ACC112 (cell line): ENCODE results near the gene GUCA1C.

Source experiments
- H2AFZ ChIP-seq: fragments of 200-600 bp; sonication (generic); one replicate; pipeline ENCODE4 v1.6.0; 2017; ENCODE audit warnings: antibody characterized with exemption, low read length; ENCODE audit not compliant: unreplicated experiment
- H3K27ac ChIP-seq: fragments of 200-600 bp; sonication (generic); 2 replicates; pipeline ENCODE4 v1.5.1; 2014; ENCODE audit warnings: low read depth, mild to moderate bottlenecking, antibody characterized with exemption, low read length, moderate library complexity
- H3K27me3 ChIP-seq: fragments of 200-600 bp; sonication (generic); 2 replicates; pipeline ENCODE4 v1.6.1; 2014; ENCODE audit warnings: mild to moderate bottlenecking, antibody characterized with exemption, low read length, moderate library complexity, mixed read lengths; ENCODE audit not compliant: insufficient read depth
- H3K36me3 ChIP-seq: fragments of 200-600 bp; sonication (generic); 2 replicates; pipeline ENCODE4 v1.6.1; 2016; ENCODE audit warnings: mild to moderate bottlenecking, antibody characterized with exemption, low read length, moderate library complexity, mixed read lengths; ENCODE audit not compliant: insufficient read depth
- H3K4me1 ChIP-seq: fragments of 200-600 bp; sonication (generic); one replicate; pipeline ENCODE4 v1.6.1; 2016; ENCODE audit warnings: low read length, mixed read lengths; ENCODE audit not compliant: insufficient read depth, unreplicated experiment, control insufficient read depth
- H3K4me3 ChIP-seq: fragments of 200-600 bp; sonication (generic); 2 replicates; pipeline ENCODE4 v1.5.1; 2014; ENCODE audit warnings: mild to moderate bottlenecking, low read depth, low read length
- H3K79me2 ChIP-seq: fragments of 200-600 bp; sonication (generic); one replicate; pipeline ENCODE4 v1.6.0; 2016; ENCODE audit warnings: low read length; ENCODE audit not compliant: control insufficient read depth, unreplicated experiment, insufficient read depth

The GUCA1C gene

DNA sequence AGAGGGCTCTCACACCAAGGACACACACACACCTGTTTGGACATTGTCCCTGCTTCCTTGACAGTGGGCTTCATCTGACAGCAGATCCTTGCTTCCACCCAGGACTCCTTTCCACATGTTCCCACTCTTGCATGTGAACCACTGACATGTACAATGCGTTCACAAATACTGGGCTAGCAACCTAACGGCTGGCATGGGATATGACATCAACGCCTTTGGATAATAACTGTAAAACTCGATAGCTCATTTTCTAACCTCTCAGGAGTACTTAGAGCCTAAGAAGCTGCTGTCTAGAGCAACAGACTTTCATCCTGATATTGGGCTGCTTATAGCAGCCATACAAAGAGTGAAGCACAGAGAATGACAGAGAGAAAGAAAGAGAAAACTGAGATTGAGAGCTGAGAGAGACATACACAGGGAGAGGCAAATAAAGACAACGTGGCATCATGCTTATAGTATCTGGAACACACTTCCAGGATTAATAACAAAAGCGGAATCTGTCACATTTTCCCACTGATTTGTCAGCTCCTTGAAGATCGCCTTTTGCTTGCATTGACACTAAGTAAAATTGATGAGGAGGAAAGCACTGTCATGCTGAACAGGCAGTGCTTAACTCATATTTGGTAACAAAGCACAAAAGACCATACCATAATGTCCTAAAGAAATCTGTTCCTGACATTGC is 1.7 kb downstream of the GUCA1C start:
- no peaks in the 10 kb centered on the region for H3K79me2 ChIP-seq
- no peaks in the 10 kb centered on the region for H3K4me1 ChIP-seq
- no peak overlapping the region for H3K4me3 ChIP-seq
- no peaks in the 10 kb centered on the region for H3K36me3 ChIP-seq
- no peak overlapping the region for H3K27ac ChIP-seq
- peaks cover 6% of the 10 kb centered on the region for H3K27me3 ChIP-seq
- no peak overlapping the region for H2AFZ ChIP-seq

DNA sequence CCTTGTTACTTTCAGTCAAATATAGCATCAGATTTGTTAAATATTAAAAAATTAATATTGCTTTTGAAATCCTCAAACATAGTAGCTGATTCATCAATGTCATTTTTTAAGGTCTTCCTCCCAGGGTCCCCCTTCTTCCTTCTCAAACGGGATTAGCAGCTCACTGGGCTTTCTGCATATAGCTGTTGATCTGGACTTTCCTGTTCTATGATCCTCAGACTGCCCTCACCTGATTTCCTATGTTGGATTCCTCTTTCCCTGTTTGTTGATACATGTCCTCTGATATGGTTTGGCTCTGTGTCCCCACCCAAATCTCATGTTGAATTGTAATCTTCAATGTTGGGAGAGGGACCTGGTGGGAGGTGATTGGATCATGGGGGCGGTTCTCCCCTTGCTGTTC is 5.8 kb downstream of the GUCA1C start:
- H3K4me1 ChIP-seq = no peaks in the 10 kb centered on the region
- H3K27me3 ChIP-seq = peaks cover 10% of the 10 kb centered on the region; the same call in 1 of the 2 replicates
- no peaks in the 10 kb centered on the region for H3K79me2 ChIP-seq

DNA sequence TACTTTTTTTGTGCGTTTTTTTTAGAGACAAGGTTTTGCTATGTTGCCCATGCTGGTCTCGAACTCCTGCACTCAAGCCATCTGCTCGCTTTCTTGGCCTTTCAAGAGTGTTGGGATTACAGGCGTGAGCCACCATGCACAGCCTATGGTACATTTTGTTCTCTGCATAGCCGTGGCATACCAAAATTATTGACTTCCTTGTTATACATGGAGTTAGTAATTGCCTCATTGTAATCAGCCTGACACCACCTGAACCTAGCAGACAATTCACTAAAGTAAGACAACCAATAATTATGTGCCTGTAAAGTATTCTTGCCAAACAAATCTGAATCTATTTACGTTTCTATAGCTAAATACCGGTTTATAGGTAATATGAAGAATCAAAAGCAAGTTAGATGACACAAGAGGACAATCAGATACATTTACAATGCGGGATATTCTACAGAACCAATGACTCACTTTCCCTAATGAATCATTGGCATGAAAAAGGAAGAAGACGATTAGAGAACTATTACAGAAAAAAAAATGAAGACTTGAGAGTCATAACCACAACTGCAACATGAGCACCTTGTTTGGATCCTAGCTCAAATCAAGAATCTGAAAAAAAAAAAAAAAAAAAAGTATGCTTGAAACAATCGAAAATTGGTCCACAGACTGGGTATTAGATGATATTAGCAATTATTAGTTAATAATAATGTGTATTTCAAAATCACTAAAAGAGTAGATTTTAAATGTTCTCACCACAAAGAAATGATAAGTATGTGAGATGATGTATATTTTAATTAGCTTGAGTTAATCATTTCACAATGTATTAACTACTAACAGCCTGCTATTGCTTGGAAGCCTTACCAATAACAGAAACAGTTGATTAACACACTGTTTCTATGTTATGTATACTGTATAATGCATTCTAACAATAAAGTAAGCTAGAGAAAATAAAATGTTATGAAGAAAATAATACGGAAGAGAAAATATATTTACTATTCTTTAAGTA is 7.1 kb downstream of the GUCA1C start:
- H3K4me1 ChIP-seq = no peaks in the 10 kb centered on the region
- no peaks in the 10 kb centered on the region for H3K36me3 ChIP-seq
- H2AFZ ChIP-seq = no peak overlapping the region
- no peaks in the 10 kb centered on the region for H3K79me2 ChIP-seq
- 0 out of 2 replicates have a peak, but pooled peaks cover 5% of the 10 kb centered on the region for H3K27me3 ChIP-seq
- no peak overlapping the region for H3K27ac ChIP-seq
- H3K4me3 ChIP-seq = no peak overlapping the region

More for the DNA sequence above, 5.8 kb downstream of the GUCA1C start:
- Histone ChIP-seq H2AFZ (no peak overlapping the region), H3K36me3 (no peaks in the 10 kb centered on the region), H3K27ac (no peak overlapping the region), H3K4me3 (no peak overlapping the region)

DNA sequence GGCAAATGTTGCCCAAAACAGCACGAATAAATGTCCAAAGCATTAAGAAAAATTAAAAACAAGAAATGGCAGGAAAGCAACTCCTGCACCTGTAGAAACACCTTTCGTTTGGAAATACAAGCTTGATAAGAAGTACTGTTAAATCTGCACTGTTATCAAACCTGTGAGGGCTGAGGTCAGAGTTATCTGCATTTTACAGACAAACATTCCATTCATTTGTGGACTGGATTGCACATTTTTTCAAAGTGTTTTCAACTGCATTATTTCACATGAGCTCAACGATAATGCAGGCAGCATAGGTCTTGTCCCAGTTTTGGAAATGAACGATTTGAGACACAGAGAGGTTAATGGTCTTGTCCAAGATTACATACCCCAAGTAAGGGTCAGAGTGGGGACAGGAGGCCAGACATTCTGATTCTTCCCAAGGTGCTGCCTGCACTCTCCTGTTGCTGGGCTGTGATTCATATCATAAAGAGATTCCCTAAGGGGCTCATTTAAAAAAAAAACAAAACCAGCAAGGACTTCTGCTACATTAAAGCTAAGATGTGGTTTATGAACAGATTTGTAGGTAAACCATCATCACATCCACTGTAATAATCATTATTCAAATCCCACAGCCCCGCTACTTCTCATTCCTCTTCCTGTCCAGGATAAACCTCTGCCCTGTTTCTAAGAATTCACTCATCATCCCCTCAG is 13.0 kb downstream of the GUCA1C start:
- Histone ChIP-seq H2AFZ (no peak overlapping the region), H3K4me3 (no peak overlapping the region), H3K27me3 (0 out of 2 replicates have a peak, but pooled peaks cover 12% of the 10 kb centered on the region), H3K79me2 (no peaks in the 10 kb centered on the region), H3K36me3 (no peaks in the 10 kb centered on the region), H3K4me1 (no peaks in the 10 kb centered on the region), H3K27ac (no peak overlapping the region)

DNA sequence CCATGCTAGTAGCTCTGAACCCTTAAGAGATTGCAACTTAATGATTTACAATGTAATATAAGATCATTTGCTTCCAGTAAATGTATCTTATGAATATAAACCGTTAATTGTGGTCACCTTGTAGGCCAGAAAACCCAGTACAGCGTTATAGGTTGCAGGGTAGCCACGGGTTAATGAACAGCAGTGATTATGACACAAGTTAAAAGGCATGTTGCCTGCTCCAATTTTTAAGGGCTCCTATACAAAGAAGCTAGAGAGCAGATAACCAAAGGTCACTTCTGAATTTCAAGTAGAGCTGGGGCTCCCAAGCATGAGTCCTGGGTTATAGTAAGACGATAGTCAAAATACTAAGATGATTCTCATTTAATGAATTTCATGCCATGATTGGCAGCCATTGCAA is 13.5 kb downstream of the GUCA1C start:
- H3K4me3 ChIP-seq = no peak overlapping the region
- no peaks in the 10 kb centered on the region for H3K4me1 ChIP-seq
- H3K27me3 ChIP-seq = 0 out of 2 replicates have a peak, but pooled peaks cover 12% of the 10 kb centered on the region
- no peaks in the 10 kb centered on the region for H3K79me2 ChIP-seq
- H3K36me3 ChIP-seq = no peaks in the 10 kb centered on the region
- no peak overlapping the region for H3K27ac ChIP-seq
- no peak overlapping the region for H2AFZ ChIP-seq

DNA sequence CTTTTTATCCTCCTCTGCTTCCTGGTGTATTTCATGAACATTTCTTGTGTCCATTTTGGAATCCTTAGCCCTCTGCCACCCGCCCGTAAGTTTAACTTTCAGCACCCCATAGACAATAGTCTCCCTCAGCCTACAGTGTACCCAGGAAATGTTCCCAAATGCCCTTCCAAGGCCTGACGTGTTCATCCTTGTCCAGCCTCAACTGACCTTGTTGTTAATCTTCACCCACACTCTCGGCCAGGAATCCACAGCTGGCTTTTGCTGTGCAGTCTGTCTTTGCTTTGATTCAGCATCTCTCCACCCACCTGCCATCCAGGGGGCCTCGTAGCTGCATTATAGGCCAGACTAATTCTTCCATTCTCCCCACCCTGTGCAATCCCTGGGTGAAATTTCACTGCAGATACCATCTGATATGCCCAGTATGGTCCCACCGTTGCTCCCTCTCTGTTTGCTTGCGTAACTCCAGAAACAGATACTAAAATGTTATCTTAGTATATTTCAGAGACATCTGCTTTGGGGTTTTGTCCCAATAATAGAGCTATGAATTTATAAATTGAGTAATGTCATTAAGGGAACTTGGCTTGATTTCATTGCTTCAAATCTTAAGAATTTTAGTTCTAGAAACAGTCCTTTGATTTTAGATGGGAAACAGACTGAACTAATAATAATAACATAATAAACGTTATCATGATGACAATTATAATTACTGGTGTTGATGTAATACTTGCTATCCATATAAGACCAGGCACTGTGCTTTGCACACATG is 16.6 kb downstream of the GUCA1C start:
- H3K79me2 ChIP-seq = no peaks in the 10 kb centered on the region
- H2AFZ ChIP-seq = no peak overlapping the region

DNA sequence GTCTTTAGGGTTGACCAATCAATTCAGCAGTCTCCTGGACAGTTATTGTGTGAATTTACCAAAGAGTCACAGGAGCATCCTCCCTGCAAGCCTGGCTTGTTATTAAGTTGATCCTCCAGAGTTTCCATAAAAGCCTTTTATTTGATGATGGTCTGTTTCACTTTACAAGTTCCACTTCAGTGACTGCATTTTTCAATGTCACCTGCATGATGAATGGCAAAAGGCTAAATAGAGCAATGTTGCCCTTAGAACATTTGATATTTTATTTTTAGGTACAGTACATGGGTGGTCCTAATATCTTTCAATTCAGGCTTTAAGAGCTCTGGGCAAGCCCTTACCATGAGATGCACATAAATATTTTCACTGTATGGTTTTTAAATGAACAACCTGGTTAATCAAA is 22.6 kb downstream of the GUCA1C start:
- Histone ChIP-seq H3K36me3 (no peaks in the 10 kb centered on the region), H3K27me3 (peaks cover 33% of the 10 kb centered on the region), H3K4me1 (no peaks in the 10 kb centered on the region), H2AFZ (no peak overlapping the region), H3K79me2 (no peaks in the 10 kb centered on the region), H3K4me3 (no peak overlapping the region), H3K27ac (no peak overlapping the region)

More for the DNA sequence above, 16.6 kb downstream of the GUCA1C start:
- H3K4me3 ChIP-seq = no peak overlapping the region
- no peaks in the 10 kb centered on the region for H3K36me3 ChIP-seq
- H3K27me3 ChIP-seq = 0 out of 2 replicates have a peak, but pooled peaks cover 7% of the 10 kb centered on the region
- no peaks in the 10 kb centered on the region for H3K4me1 ChIP-seq
- no peak overlapping the region for H3K27ac ChIP-seq

DNA sequence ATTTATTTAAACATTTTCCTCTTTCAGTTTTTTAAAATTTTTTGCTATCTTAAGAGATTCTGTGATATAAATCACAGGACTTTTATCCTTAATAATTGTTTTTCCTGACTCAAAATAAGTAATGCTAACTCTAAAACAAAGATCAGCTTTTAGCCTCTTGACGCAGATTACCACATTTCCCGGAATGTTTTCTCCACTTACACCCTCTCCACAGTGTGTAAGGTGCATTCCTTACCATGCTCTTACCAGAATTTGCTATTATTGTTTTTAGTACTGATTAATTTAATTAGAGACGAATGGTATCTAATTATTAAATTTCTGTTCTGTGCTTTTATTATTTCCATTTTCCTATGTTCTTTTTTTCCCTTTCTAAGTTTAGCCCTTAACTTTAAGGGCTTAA is 34.8 kb downstream of the GUCA1C start:
- no peak overlapping the region for H3K4me3 ChIP-seq
- no peak overlapping the region for H3K27ac ChIP-seq
- H3K79me2 ChIP-seq = no peaks in the 10 kb centered on the region
- no peak overlapping the region for H2AFZ ChIP-seq
- no peaks in the 10 kb centered on the region for H3K36me3 ChIP-seq
- H3K4me1 ChIP-seq = no peaks in the 10 kb centered on the region
- H3K27me3 ChIP-seq = peaks cover 40% of the 10 kb centered on the region

DNA sequence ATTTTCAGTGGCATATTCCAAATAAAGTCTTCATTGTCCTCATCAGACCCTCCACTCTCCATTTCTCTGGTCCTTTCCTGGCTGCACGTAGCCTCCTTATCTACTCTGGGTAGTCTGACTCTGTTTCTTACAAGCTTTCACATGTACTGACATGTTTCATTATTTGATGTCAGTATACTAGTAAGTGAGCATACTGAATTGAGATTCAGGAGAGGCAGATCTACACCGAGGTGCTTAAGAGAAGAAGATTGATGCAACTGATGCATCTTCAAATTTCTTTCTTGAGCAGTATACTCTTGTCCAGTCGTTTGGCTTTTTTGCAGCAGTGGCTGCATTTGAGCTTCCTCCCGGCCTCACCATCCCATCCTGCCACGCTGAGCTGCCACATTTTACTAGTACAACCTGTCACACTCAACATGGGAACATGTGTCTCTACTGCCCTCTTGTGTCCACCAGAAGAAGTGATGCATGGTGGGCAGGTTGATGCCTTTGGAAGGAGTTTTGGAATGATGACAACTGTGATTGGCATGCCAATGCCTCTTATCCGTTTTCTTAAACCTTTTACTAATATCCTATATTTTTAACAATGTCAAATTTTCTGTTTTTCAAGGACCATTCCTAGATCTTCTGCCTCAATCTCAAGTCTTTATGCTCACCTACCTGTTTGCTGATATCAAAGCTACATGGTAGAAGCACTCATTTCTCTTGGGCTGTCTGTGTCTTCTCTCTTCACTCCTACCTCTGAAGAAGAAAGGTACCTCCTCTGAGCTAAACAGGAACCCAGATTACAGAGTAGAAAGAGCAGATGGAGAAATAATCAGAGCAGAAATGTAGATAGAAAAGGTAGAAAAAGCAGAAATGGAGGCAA is 38.7 kb downstream of the GUCA1C start:
- no peaks in the 10 kb centered on the region for H3K79me2 ChIP-seq
- no peak overlapping the region for H3K4me3 ChIP-seq
- peaks cover 33% of the 10 kb centered on the region for H3K27me3 ChIP-seq
- H2AFZ ChIP-seq = no peak overlapping the region
- no peaks in the 10 kb centered on the region for H3K36me3 ChIP-seq
- no peaks in the 10 kb centered on the region for H3K4me1 ChIP-seq
- no peak overlapping the region for H3K27ac ChIP-seq
